ENCODE measurements around the gene OR5D16.

GRCh38 chr11:55849037-55849436 lies 10.5 kb downstream of the OR5D16 start:
- no peak for TF ChIP-seq CTCF (conservative IDR thresholded peaks at IDR 0.05; ENCODE audit: low read depth, low read length)
- no peak for TF ChIP-seq EZH2 (IDR thresholded peaks at IDR 0.05; ENCODE audit: borderline replicate concordance, low read depth, low read length, poor library complexity, severe bottlenecking)
